ENCODE data around the gene ADAMTS6. TPM values are rescaled to one million over a fixed set of nuclear protein-coding genes. Genes with fewer than 3 reads are reported as not detected.
"Not testable (repeated sequence)": the region's sequence is repeated elsewhere in the genome, so short reads cannot be mapped to it uniquely, and the experiment has no call there.

ADAMTS6 gene
- total RNA-seq, result 1 to 10 TPM; 1.7 TPM
- long read RNA-seq, partial matches to known transcripts, result 0 of 1 reads
- long read RNA-seq, other reads (novel, unspliced or antisense), result 1 of 1 reads

GRCh38 chr5:65481635-65482295, at the start of gene ADAMTS6:
Gene ADAMTS6, minus strand, starts transcription at chr5:65481920. Its CDS starts 8,247 bp downstream, at chr5:65473673.
- intact Hi-C loops (cut with DNase I), result loop anchor here (2.0 to 10.0 kb wide), 6 partner anchors 377 to 847 kb away; no protein-coding TSS in a partner anchor
- ATAC-seq, result peak; percentile 95
- peak; percentile 94 for DNase-seq

- DNase-seq, result no peak
- ATAC-seq, result no peak
These were observed 49.2 kb upstream of the ADAMTS6 start for GRCh38 chr5:65530904-65531303.

GRCh38 chr5:65525726-65526125, 44.0 kb upstream of the ADAMTS6 start:
- intact Hi-C loops (cut with DNase I), result no loop called here
- ATAC-seq (no peak), DNase-seq (no peak)

More at GRCh38 chr5:65530904-65531303, 49.2 kb upstream of the ADAMTS6 start:
- intact Hi-C loops (cut with DNase I), result no loop called here

GRCh38 chr5:65512170-65512937, 30.6 kb upstream of the ADAMTS6 start:
- ATAC-seq (no peak), DNase-seq (no peak)
- intact Hi-C loops (cut with DNase I), result no loop called here

- no peak for DNase-seq
- no peak for ATAC-seq
- intact Hi-C loops (cut with DNase I), result no loop called here
These were observed 27.3 kb upstream of the ADAMTS6 start for GRCh38 chr5:65508978-65509377.

- intact Hi-C loops (cut with DNase I), result no loop called here
- DNase-seq (no peak), ATAC-seq (no peak)
These were observed 25.2 kb upstream of the ADAMTS6 start for GRCh38 chr5:65506961-65507360.

GRCh38 chr5:65489119-65489518, 7.4 kb upstream of the ADAMTS6 start:
- ATAC-seq (no peak), DNase-seq (no peak)
- intact Hi-C loops (cut with DNase I), result loop anchor here (10.0 kb wide), 3 partner anchors 384 to 854 kb away; no protein-coding TSS in a partner anchor

- ATAC-seq, DNase-seq: not testable (repeated sequence)
- intact Hi-C loops (cut with DNase I), result loop anchor here (10.0 kb wide), 3 partner anchors 383 to 853 kb away; no protein-coding TSS in a partner anchor
These were observed 6.4 kb upstream of the ADAMTS6 start for GRCh38 chr5:65488038-65488687.

GRCh38 chr5:65486803-65487202, 5.1 kb upstream of the ADAMTS6 start:
- DNase-seq, ATAC-seq: not testable (repeated sequence)
- intact Hi-C loops (cut with DNase I), result loop anchor here (10.0 kb wide), 3 partner anchors 382 to 852 kb away; no protein-coding TSS in a partner anchor

GRCh38 chr5:65485405-65485804, 3.7 kb upstream of the ADAMTS6 start:
- ATAC-seq (no peak), DNase-seq (no peak)
- intact Hi-C loops (cut with DNase I), result loop anchor here (10.0 kb wide), 3 partner anchors 381 to 851 kb away; no protein-coding TSS in a partner anchor

- DNase-seq (no peak), ATAC-seq (peak; percentile 67 to 69)
- intact Hi-C loops (cut with DNase I), result loop anchor here (2.0 to 10.0 kb wide), 6 partner anchors 379 to 849 kb away; no protein-coding TSS in a partner anchor
These were observed 2.0 kb upstream of the ADAMTS6 start for GRCh38 chr5:65483546-65484346.

- intact Hi-C loops (cut with DNase I), result loop anchor here (2.0 to 10.0 kb wide), 6 partner anchors 378 to 848 kb away; no protein-coding TSS in a partner anchor
- DNase-seq, result no peak
- peak in 1 of 2 donors; percentile 55 for ATAC-seq
These were observed 1.2 kb upstream of the ADAMTS6 start for GRCh38 chr5:65482736-65483545.

GRCh38 chr5:65482296-65482735, 596 bp upstream of the ADAMTS6 start:
- no peak for DNase-seq
- peak; percentile 6 to 9 for ATAC-seq
- intact Hi-C loops (cut with DNase I), result loop anchor here (2.0 to 10.0 kb wide), 6 partner anchors 378 to 848 kb away; no protein-coding TSS in a partner anchor

GRCh38 chr5:65481171-65481581, 544 bp downstream of the ADAMTS6 start:
- ATAC-seq, result peak in 1 of 2 donors; percentile 1
- DNase-seq, result no peak
- intact Hi-C loops (cut with DNase I), result loop anchor here (5.0 to 10.0 kb wide), 4 partner anchors 376 to 846 kb away; no protein-coding TSS in a partner anchor

- ATAC-seq, result peak; percentile 5 to 52
These were observed 1.3 kb downstream of the ADAMTS6 start for GRCh38 chr5:65480306-65480865.

GRCh38 chr5:65479527-65479926, 2.2 kb downstream of the ADAMTS6 start:
- DNase-seq, result no peak
- intact Hi-C loops (cut with DNase I), result no loop called here
- ATAC-seq, result no peak

More at GRCh38 chr5:65480306-65480865, 1.3 kb downstream of the ADAMTS6 start:
- intact Hi-C loops (cut with DNase I), result loop anchor here (5.0 to 10.0 kb wide), 4 partner anchors 376 to 846 kb away; no protein-coding TSS in a partner anchor
- peak; percentile 73 for DNase-seq

GRCh38 chr5:65478336-65478735, 3.4 kb downstream of the ADAMTS6 start:
- ATAC-seq, result no peak
- intact Hi-C loops (cut with DNase I), result no loop called here
- no peak for DNase-seq

All from left cardiac atrium (tissue), 4 donors.